ENCODE data around the gene WDR36. TPM values are rescaled to one million over a fixed set of nuclear protein-coding genes. Genes with fewer than 3 reads are reported as not detected.

WDR36 gene
- total and polyA plus RNA-seq, 2 of the 8 experiments (the other 6 are each of a cell fraction or from before 2014, with no cell fraction given): 9.3 to 41.8 TPM

DNA sequence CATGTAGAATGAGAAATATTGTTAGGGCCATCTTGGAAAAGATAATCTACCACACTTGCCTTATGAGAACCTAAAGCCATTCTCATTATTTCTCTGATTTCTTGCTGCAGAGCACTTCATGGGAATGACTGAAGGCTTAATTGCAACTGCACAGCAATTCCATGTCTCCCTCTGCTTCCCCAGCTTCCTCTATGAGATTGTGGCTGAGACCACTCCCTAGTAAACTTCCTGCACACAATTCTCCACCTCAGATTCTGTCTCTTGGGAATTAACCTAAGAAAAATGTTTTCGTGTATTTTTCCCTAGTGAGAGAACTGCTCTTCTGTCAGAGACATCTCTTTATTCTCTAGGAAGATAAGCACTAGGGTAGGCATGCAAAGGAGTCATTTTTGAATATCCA lies 76.5 kb downstream of the WDR36 start (continued):
- no peak for TF ChIP-seq RAD21 (IDR thresholded peaks at IDR 0.05 in 1 of 2, conservative IDR thresholded peaks at IDR 0.05 in 1 of 2; ENCODE audit: low read depth in 2 of 2, low read length in 2 of 2)
- TF ChIP-seq SRF (IDR thresholded peaks at IDR 0.05; ENCODE audit: low read depth, low read length): no peak
- no peak for TF ChIP-seq CBX8 (IDR thresholded peaks at IDR 0.05; ENCODE audit: borderline replicate concordance, low read depth, low read length)
- TF ChIP-seq GABPA (IDR thresholded peaks at IDR 0.05; ENCODE audit: borderline replicate concordance, insufficient read depth, low read length): no peak
